SU-DHL-6 (cell line): ENCODE results near the gene CHST6.

Experiments used
- EZH2phosphoT487 ChIP-seq: fragments of 200-600 bp; sonication (generic), shearing (Covaris generic); conservative IDR thresholded peaks from 2 replicates; pipeline ENCODE4 v1.6.1; 2018; ENCODE audit warnings: mild to moderate bottlenecking, antibody characterized with exemption, low read length, moderate library complexity, mixed read lengths
- TF ChIP-seq, protein P1 (sequence below): fragments of 200-600 bp; sonication (generic); IDR thresholded peaks from one replicate; pipeline ENCODE4 v1.5.1; 2017; ENCODE audit warnings: antibody characterized with exemption, mild to moderate bottlenecking, low read length, moderate library complexity; ENCODE audit not compliant: insufficient read depth, poor library complexity, severe bottlenecking

DNA sequence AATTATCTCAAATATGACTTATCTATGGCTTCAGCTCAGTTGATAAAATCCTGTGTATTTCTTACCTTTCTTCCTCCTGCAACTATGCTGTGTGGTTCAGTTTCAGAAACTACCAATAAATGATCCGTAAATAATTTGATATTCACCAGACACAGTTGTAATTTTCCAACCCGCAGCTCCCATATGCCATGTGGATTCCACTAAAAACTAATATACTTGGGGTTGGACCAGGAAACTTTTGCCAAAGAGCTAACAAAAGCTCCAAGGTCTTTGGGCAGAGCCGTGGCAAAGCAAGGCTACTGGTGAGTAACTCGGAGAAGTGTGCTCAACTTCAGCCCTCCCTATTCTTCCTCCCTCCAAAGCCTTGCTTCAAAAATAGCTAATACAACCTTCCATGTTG is 2.3 kb upstream of the CHST6 start:
- TF ChIP-seq, protein P1, sequence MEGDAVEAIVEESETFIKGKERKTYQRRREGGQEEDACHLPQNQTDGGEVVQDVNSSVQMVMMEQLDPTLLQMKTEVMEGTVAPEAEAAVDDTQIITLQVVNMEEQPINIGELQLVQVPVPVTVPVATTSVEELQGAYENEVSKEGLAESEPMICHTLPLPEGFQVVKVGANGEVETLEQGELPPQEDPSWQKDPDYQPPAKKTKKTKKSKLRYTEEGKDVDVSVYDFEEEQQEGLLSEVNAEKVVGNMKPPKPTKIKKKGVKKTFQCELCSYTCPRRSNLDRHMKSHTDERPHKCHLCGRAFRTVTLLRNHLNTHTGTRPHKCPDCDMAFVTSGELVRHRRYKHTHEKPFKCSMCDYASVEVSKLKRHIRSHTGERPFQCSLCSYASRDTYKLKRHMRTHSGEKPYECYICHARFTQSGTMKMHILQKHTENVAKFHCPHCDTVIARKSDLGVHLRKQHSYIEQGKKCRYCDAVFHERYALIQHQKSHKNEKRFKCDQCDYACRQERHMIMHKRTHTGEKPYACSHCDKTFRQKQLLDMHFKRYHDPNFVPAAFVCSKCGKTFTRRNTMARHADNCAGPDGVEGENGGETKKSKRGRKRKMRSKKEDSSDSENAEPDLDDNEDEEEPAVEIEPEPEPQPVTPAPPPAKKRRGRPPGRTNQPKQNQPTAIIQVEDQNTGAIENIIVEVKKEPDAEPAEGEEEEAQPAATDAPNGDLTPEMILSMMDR = no peak
- TF ChIP-seq EZH2phosphoT487 = no peak
